OCI-LY7 (cell line): Measurements from ENCODE around the gene MPPED2.

Experiments used
- EZH2phosphoT487 ChIP-seq: fragments of 200-600 bp; sonication (generic); IDR thresholded peaks from 2 replicates; pipeline ENCODE4 v1.6.1; 2018; ENCODE audit warnings: low read depth, borderline replicate concordance, mild to moderate bottlenecking, mixed run types, antibody characterized with exemption, low read length, moderate library complexity, mixed read lengths
- TF ChIP-seq, protein P1 (sequence below): fragments of 200-600 bp; sonication (generic); conservative IDR thresholded peaks from 2 replicates; pipeline ENCODE4 v1.5.1; 2014; ENCODE audit warnings: mild to moderate bottlenecking, antibody characterized with exemption, low read length, moderate library complexity, mixed read lengths

- TF ChIP-seq, protein P1, sequence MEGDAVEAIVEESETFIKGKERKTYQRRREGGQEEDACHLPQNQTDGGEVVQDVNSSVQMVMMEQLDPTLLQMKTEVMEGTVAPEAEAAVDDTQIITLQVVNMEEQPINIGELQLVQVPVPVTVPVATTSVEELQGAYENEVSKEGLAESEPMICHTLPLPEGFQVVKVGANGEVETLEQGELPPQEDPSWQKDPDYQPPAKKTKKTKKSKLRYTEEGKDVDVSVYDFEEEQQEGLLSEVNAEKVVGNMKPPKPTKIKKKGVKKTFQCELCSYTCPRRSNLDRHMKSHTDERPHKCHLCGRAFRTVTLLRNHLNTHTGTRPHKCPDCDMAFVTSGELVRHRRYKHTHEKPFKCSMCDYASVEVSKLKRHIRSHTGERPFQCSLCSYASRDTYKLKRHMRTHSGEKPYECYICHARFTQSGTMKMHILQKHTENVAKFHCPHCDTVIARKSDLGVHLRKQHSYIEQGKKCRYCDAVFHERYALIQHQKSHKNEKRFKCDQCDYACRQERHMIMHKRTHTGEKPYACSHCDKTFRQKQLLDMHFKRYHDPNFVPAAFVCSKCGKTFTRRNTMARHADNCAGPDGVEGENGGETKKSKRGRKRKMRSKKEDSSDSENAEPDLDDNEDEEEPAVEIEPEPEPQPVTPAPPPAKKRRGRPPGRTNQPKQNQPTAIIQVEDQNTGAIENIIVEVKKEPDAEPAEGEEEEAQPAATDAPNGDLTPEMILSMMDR = no peak
- TF ChIP-seq EZH2phosphoT487 = no peak
Measured at GRCh38 chr11:30368394-30368793, 217.8 kb downstream of the MPPED2 start.
